GM18868 (cell line): ENCODE data around the gene ITGA3.

ENCODE experiments used
- ATAC-seq: cut with Tn5 transposase; IDR thresholded peaks from one replicate; pipeline ENCODE4 v1.9.1; 2021; ENCODE audit warnings: mild to moderate bottlenecking, moderate library complexity; ENCODE audit not compliant: unreplicated experiment

The ITGA3 gene

GRCh38 chr17:50123649-50124349 is 67.9 kb downstream of the ITGA3 start:
- ATAC-seq, result no peak

- ATAC-seq, result no peak
Measured at GRCh38 chr17:50125420-50125997, 69.6 kb downstream of the ITGA3 start.

- no peak for ATAC-seq
Measured at GRCh38 chr17:50127697-50128361, 71.9 kb downstream of the ITGA3 start.

- no peak for ATAC-seq
Measured at GRCh38 chr17:50128441-50129352, 72.8 kb downstream of the ITGA3 start.

GRCh38 chr17:50129353-50129727 is 73.4 kb downstream of the ITGA3 start:
- ATAC-seq, result no peak

- ATAC-seq, result no peak
Measured at GRCh38 chr17:50129728-50130558, 74.0 kb downstream of the ITGA3 start, which contains the start of gene SAMD14. TSS of gene SAMD14 (minus strand) at chr17:50130160. CDS start at chr17:50124959, 5,201 bp downstream.

GRCh38 chr17:50130559-50131305 is 74.8 kb downstream of the ITGA3 start:
- ATAC-seq, result no peak

- ATAC-seq, result no peak
Measured at GRCh38 chr17:50132104-50132794, 76.3 kb downstream of the ITGA3 start.

GRCh38 chr17:50133028-50133768 is 77.3 kb downstream of the ITGA3 start:
- no peak for ATAC-seq

GRCh38 chr17:50133769-50134099 is 77.8 kb downstream of the ITGA3 start:
- no peak for ATAC-seq

GRCh38 chr17:50134206-50135110 is 78.5 kb downstream of the ITGA3 start:
- ATAC-seq, result no peak

GRCh38 chr17:50135316-50136095 is 79.6 kb downstream of the ITGA3 start:
- ATAC-seq, result no peak

GRCh38 chr17:50136096-50136687 is 80.3 kb downstream of the ITGA3 start:
- no peak for ATAC-seq

- ATAC-seq, result no peak
Measured at GRCh38 chr17:50137042-50137441, 81.1 kb downstream of the ITGA3 start.

- no peak for ATAC-seq
Measured at GRCh38 chr17:50139185-50139783, 83.4 kb downstream of the ITGA3 start.
